OCI-M2 (cell line): ENCODE data around the gene ZNF365.
"Not testable (repeated sequence)": the region's sequence is repeated elsewhere in the genome, so short reads cannot be mapped to it uniquely, and the experiment has no call there.

Experiments
- DNase-seq: peaks from one replicate; lab custom pipeline; 2025; ENCODE audit not compliant: unreplicated experiment; lab: John Stamatoyannopoulos, UW

The ZNF365 gene

GRCh38 chr10:62373995-62374861 lies at the start of gene ZNF365:
Gene ZNF365, plus strand, starts transcription at chr10:62374369. Its CDS starts 1,825 bp downstream, at chr10:62376194.
- no peak for DNase-seq

- DNase-seq: no peak
Measured at GRCh38 chr10:62326176-62326575, 48.0 kb upstream of the ZNF365 start.

GRCh38 chr10:62327885-62328284 lies 46.3 kb upstream of the ZNF365 start:
- DNase-seq: no peak

- no peak for DNase-seq
Measured at GRCh38 chr10:62330213-62330612, 44.0 kb upstream of the ZNF365 start.

GRCh38 chr10:62332406-62332805 lies 41.8 kb upstream of the ZNF365 start:
- no peak for DNase-seq

- no peak for DNase-seq
Measured at GRCh38 chr10:62333135-62333889, 40.9 kb upstream of the ZNF365 start.

- no peak for DNase-seq
Measured at GRCh38 chr10:62333988-62334682, 40.0 kb upstream of the ZNF365 start.

GRCh38 chr10:62335326-62335725 lies 38.8 kb upstream of the ZNF365 start:
- DNase-seq: no peak

- DNase-seq: no peak
Measured at GRCh38 chr10:62336404-62336803, 37.8 kb upstream of the ZNF365 start.

- no peak for DNase-seq
Measured at GRCh38 chr10:62341419-62341818, 32.8 kb upstream of the ZNF365 start.

- DNase-seq: no peak
Measured at GRCh38 chr10:62343000-62343399, 31.2 kb upstream of the ZNF365 start.

- DNase-seq: no peak
Measured at GRCh38 chr10:62348029-62348428, 26.1 kb upstream of the ZNF365 start.

- DNase-seq: no peak
Measured at GRCh38 chr10:62352356-62352970, 21.7 kb upstream of the ZNF365 start.

GRCh38 chr10:62354916-62355315 lies 19.3 kb upstream of the ZNF365 start:
- no peak for DNase-seq

GRCh38 chr10:62356447-62356846 lies 17.7 kb upstream of the ZNF365 start:
- no peak for DNase-seq

- not testable (repeated sequence) for DNase-seq
Measured at GRCh38 chr10:62358151-62358550, 16.0 kb upstream of the ZNF365 start.

GRCh38 chr10:62373639-62373994 lies 552 bp upstream of the ZNF365 start:
- no peak for DNase-seq

GRCh38 chr10:62374862-62375710 lies 917 bp downstream of the ZNF365 start:
- no peak for DNase-seq

GRCh38 chr10:62376071-62377025 lies 2.2 kb downstream of the ZNF365 start:
- no peak for DNase-seq
